Skin of body (tissue), 3 donors: ENCODE measurements around the gene PSMG2. TPM values are rescaled to one million over a fixed set of nuclear protein-coding genes. Genes with fewer than 3 reads are reported as not detected.

ENCODE experiments used
- DNase-seq: peaks from one replicate; lab custom pipeline; 2025; lab: John Stamatoyannopoulos, UW
- small RNA-seq: library from RNA; depleted of rRNA; stranded (forward); fragments of <200 nt; gene quantifications from one replicate; pipeline ENCODE3, GENCODE V24; 2014; ENCODE audit warnings: low replicate concordance
- total RNA-seq: library from RNA; depleted of rRNA; stranded (reverse); fragments of >200 nt; gene quantifications from one replicate; pipeline ENCODE4 v1.2.3, GENCODE V29; 2014

Gene PSMG2
- total RNA-seq, 1 donor from 2014 or later: 43.2 TPM

- DNase-seq: no peak
These were observed 62.7 kb downstream of the PSMG2 start for GRCh38 chr18:12765586-12765985.

GRCh38 chr18:12766986-12767433 lies 64.2 kb downstream of the PSMG2 start:
- DNase-seq: no peak

GRCh38 chr18:12767580-12768155 lies 64.8 kb downstream of the PSMG2 start:
- DNase-seq: no peak

- no peak for DNase-seq
These were observed 65.8 kb downstream of the PSMG2 start for GRCh38 chr18:12768625-12769024.

- no peak for DNase-seq
These were observed 66.3 kb downstream of the PSMG2 start for GRCh38 chr18:12769136-12769535.

- no peak for DNase-seq
These were observed 67.0 kb downstream of the PSMG2 start for GRCh38 chr18:12769644-12770440.

- DNase-seq: no peak
These were observed 67.8 kb downstream of the PSMG2 start for GRCh38 chr18:12770469-12771219.

GRCh38 chr18:12772111-12772510 lies 69.3 kb downstream of the PSMG2 start:
- DNase-seq: no peak

GRCh38 chr18:12773369-12773768 lies 70.5 kb downstream of the PSMG2 start:
- no peak for DNase-seq

GRCh38 chr18:12774982-12775381 lies 72.1 kb downstream of the PSMG2 start:
- no peak for DNase-seq

Small RNA genes lying within 50 kb of the gene (small RNA-seq; reads per million reads assigned to genes)
- not detected for gene RF00019

Other genes with a start within 250 kb of the PSMG2 start
- 20.3 TPM for gene SPIRE1, start 44.9 kb upstream of the PSMG2 start, total RNA-seq
- gene CEP76, start 319 bp upstream of the PSMG2 start, total RNA-seq: 9.8 TPM
- 26.7 TPM for gene PTPN2, start 181.2 kb downstream of the PSMG2 start, total RNA-seq
- 28.1 TPM for gene SEH1L, start 245.0 kb downstream of the PSMG2 start, total RNA-seq